SKM-1 (cell line): ENCODE results near the gene SPDYE18.
"Not testable (repeated sequence)": the region's sequence is repeated elsewhere in the genome, so short reads cannot be mapped to it uniquely, and the experiment has no call there.

Experiments used
- DNase-seq: peaks from one replicate; lab custom pipeline; 2025; ENCODE audit not compliant: unreplicated experiment; lab: John Stamatoyannopoulos, UW

Gene SPDYE18

DNA sequence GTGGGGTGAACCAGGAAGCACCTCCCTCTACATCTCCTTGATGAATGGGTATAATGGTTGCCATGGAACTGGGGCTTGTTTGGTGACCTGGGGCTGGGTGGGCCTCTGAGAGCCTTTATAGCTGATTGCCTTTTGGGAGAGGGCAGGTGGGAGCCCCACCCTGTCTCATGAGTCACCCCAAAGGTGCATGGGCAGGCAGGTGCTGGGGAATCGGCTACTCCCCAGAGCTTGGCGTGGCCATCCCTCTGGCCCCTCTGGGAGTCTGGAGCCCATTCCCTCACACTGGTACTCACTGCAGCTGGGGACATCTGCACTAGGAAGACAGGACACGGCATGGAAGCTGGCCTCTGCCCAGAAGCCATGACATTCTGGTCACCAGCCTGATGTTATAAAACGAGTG is at the start of gene SPDYE18:
TSS of gene SPDYE18 (minus strand) at position 2 of the 400 bp plus-strand sequence. CDS start 2,046 bp downstream, outside the sequence.
- DNase-seq, result not testable (repeated sequence)

DNA sequence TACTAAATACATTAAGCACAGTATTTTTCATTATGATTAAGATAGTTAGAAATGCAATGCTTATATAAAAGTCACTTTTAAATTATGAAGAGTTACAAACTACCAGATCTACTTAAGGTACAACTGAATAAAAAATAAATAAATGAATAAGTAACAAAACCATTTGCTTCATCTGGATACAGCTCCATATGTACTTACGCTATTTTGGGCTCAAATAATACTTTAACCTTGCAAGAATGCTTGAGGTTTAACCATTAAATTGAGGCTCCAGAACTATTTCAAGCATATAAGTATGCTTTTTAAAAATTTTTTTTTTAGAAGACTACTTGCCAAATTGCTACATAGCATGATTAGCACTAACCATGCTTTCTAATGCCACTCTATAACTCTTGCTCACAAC is 46.0 kb upstream of the SPDYE18 start:
- not testable (repeated sequence) for DNase-seq

DNA sequence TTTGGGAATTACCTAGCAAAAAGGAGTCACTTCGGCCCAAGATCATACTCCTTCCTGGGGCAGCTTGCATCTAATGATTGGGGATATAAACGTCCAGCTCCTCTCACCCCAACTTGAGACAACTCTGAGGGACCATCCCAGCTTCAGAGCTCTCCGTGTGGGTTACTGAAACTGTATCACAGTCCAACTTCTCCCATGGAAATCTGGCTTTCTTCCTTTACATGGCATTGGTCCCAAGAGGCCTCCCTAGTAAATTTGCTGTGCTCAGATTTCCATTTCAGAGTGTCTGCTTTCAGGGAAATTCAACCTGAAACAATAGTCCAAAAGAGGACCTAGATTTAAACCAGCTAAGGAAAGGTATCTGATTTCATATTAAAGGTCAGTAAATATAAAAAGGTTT is 45.3 kb upstream of the SPDYE18 start:
- DNase-seq, result not testable (repeated sequence)

- not testable (repeated sequence) for DNase-seq
Observed at GRCh38 chr7:77105904-77106303, 43.5 kb upstream of the SPDYE18 start.

GRCh38 chr7:77102671-77103070 is 40.3 kb upstream of the SPDYE18 start:
- not testable (repeated sequence) for DNase-seq

DNA sequence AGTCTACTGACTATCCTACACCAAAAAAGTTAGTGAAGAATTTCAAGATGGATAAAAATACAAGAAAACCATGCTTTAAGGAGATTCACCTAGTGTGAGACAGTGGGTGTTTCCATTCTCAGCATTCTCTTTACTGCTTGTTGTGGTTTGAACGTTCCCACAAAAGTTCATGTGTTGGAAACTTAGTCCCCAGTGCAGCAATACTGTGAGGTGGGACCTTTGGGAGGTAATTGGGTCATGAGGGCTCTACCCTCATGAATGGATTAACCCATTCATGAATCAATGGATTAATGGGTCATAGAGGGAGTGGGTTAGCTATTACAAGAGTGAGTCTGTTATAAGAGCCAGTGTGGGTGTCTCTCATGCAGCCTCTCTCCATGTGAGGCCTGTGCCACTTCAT is 38.8 kb upstream of the SPDYE18 start:
- DNase-seq, result not testable (repeated sequence)

- DNase-seq, result not testable (repeated sequence)
Observed at GRCh38 chr7:77100501-77100900, 38.1 kb upstream of the SPDYE18 start.

DNA sequence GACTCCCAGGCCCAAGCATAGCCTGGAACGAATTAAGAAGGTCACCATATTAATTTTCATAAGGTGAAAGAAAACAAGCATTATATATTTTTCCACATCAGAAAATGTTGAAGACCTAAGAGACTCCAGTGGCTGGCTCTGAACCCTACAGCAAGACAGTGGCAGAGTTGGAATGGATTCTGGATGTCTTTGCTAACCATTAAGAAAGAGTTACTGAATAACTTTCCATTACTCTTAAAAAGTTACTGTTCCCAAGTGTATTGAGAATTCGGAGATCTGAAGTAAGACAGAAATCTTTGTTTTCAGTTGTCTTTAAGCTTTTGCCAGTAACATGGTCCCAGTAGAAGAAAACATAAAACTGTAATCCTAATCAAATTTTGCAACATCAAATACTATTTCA is 29.9 kb upstream of the SPDYE18 start:
- DNase-seq, result not testable (repeated sequence)

DNA sequence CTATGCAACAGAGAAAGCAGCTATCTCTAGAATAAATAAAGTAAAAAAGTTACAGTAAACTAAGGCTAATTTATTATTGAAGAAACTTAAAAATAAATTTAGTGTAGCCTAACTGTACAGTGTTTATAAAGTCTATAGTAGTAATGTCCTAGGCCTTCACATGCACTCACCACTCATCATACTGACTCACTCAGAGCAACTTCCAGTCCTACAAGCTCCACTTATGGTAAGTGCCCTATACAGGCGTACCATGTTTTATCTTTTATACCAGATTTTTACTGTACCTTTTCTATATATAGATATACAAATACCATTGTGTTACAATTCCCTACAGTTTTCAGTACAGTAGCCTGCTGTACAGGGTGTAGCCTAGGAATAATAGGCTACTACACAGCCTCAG is 19.8 kb upstream of the SPDYE18 start:
- not testable (repeated sequence) for DNase-seq

DNA sequence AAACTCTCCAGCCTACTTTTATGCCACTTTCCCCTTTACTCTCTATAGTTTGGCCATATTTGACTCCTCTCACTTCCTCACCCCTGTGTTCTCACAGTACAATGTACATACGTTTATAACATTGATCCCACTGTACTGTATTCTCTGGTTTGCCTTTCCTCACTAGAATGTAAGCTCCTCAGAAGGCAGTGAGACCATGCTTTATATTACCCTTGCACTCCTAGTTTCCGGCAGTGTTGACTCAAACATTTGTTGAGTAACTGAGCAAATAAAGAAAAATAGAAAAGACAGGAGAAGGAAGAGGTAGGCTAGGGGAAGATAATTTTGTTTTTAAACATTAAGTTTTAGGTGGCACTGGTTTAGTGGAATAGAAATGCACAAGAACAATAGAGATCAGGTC is 17.9 kb upstream of the SPDYE18 start:
- DNase-seq, result not testable (repeated sequence)

- not testable (repeated sequence) for DNase-seq
Observed at GRCh38 chr7:77079624-77080023, 17.3 kb upstream of the SPDYE18 start.

DNA sequence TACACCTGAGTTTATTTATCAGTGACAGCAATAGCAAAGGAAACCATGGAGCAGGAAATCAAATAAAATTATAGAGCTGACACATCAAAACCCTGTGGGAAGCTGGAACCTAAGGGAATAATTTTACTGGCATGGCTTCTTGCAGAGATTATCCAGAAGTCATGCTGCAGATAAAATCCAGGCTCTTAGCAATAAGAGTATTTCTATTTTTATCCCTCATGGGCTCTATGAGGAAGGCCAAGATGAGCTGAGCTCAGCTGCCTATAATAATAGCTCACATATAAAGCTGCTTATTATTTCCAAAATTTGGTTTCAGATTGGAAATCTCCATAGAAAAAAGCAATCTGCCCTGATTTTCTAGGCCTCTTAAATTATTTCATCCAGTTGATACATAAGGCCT is 16.8 kb upstream of the SPDYE18 start:
- not testable (repeated sequence) for DNase-seq

DNA sequence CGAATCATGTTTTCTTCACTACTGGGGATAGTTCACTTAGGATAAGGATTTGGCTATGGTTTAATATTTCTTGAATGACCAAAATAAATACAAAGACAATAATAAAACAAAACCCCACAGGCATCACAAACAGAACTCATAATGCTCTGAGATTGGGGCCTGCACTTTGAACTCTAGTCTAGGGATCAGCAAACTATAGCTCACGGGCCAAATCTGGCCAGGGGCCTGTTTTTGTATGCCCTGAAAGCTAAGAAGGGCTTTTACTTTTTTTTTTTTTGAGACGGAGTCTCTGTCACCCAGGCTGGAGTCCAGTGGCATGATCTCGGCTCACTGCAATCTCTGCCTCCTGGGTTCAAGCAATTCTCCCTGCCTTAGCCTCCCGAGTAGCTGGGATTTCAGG is 14.7 kb upstream of the SPDYE18 start:
- DNase-seq, result not testable (repeated sequence)

- not testable (repeated sequence) for DNase-seq
Observed at GRCh38 chr7:77074786-77075396, 12.5 kb upstream of the SPDYE18 start.

DNA sequence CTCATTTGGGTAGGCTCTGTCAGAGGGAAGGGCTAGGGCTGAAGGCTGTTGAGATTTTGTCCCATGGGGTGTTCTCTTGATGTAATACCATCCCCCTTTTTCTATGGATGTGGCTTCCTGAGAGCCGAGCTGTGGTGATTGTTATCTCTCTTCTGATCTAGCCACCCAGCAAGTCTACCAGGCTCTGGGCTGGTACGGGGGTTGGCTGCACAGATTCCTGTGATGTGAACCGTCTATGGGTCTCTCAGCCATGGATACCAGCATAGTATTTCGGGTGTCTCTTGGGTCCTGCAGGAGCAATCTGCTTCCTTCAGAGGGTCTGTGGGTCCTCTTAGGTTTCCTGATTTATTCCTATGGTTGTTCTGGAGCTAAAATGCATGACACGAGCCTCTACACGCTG is 8.8 kb upstream of the SPDYE18 start:
- not testable (repeated sequence) for DNase-seq

DNA sequence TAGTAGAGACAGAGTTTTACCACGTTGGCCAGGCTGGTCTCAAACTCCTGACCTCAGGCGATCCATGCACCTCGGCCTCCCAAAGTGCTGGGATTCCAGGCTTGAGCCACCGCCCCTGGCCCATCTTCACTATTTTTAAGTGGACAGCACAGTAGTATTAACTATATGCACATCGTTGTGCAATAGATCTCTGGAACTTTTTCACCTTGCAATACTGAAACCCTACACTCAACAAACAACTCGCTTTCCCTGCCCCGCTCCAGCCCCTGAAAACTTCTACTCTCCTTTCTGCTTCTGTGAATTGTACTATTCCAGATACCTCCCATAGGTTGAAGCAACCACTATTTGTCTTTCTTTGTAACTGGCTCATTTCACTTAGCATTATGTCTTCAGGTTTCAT is 3.5 kb upstream of the SPDYE18 start:
- DNase-seq, result not testable (repeated sequence)

DNA sequence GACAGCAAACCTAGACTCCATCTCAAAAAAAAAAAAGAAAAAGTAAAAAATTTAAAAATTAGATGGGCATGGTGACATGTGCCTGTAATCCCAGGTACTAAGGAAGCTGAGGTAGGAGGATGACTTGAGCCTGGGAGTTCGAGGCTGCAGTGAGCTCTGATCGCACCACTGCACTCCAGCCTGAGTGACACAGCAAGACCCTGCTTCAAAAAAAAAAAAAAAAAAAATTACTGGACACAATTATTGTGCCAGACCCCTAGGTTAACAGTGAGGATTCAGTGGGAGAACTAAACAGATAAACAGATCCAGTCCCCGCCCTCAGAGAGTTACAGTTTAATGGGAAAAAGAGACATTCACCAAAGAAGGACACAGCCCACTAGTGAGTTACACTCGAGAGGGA is 1.4 kb upstream of the SPDYE18 start:
- DNase-seq, result not testable (repeated sequence)

- not testable (repeated sequence) for DNase-seq
Observed at GRCh38 chr7:77032261-77032660, 30.1 kb downstream of the SPDYE18 start, which contains the start of gene SPDYE17. TSS of gene SPDYE17 (minus strand) at chr7:77032361. CDS start at chr7:77030570, 1,791 bp downstream.

DNA sequence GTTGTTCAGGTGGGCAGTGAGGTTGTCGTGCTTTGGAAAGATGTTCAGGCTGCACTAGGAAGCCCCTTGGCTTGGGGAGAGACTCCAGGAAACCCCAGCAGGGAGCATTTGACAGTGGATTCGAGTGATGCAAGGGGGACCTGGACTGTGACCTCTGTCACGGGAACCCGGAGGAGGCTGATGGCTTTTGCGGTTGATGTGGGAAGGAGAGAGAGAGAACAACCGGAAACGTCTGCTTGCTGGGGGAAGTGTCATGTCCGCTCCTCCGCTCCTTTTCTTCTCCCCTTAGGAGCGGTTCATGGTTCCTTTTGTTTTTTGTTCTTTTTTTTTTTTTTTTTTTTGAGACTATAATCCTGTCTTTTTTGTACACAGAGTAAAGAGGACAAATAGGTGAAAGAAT is 36.0 kb downstream of the SPDYE18 start:
- DNase-seq, result not testable (repeated sequence)

GRCh38 chr7:77010074-77010680 is 52.2 kb downstream of the SPDYE18 start:
- not testable (repeated sequence) for DNase-seq

DNA sequence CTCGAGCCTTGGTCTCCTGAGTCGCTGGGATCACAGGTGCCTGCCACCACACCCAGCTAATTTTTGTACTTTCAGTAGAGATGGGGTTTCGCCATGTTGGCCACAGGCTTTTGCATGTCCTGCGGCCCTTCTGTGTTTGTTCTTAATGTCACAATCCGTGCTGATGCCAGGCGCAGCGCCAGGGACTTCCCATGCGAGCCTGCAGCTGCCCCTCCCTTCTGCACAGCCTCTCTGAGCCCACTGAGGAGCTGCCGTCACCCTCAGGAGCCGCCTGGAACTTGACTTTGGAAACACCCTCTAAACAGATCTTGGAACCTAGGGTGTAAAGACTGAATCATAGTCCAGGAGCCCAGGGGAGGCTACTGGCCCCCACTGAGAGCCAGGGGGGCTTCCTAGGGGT is 54.4 kb downstream of the SPDYE18 start:
- DNase-seq, result not testable (repeated sequence)
